Measurements from ENCODE around the gene PPARA. TPM values are rescaled to one million over a fixed set of nuclear protein-coding genes. Genes with fewer than 3 reads are reported as not detected.

PPARA gene
- total RNA-seq, 2 donors from 2014 or later: 15.4 to 18.7 TPM

DNA sequence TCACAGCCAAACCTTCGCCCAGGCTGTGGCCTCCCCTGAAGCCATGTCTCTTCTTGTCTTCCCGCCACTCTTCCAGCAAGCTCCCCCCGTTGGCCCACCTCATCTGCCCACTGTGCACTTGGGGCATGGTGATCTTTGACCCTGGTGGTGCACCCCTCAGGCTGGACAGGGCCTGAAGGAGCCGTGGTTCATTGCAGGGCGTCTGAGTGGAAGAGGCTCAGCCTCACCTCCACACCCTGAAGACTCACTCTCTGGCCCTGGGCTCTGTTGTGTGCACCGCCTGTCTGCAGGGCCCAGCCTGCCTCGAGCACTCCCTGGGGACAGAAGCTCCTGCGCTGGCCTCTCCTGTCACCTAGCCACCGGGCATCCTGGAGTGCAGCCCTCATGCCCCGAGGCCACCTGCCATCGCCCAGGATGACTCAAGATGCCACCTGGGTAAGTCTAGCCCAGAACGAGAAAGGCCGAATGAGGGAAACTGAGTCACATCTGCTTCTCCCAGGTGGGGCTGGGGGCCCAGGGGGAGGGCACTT, 40.8 kb upstream of the PPARA start:
- H3K4me1 Mint-ChIP-seq: no peaks in the 10 kb centered on the region
- ATAC-seq (replicated peaks): no peak
- H3K27me3 Mint-ChIP-seq: no peaks in the 10 kb centered on the region
- H3K9me3 Mint-ChIP-seq: no peaks in the 10 kb centered on the region
- peak overlapping the region; percentile 62 for H3K27ac Mint-ChIP-seq
- no peak overlapping the region for H3K4me3 Mint-ChIP-seq
- no peaks in the 10 kb centered on the region for H3K36me3 Mint-ChIP-seq (ENCODE audit: low read depth)

GRCh38 chr22:46110215-46110614, 40.1 kb upstream of the PPARA start:
- H3K4me3 Mint-ChIP-seq: no peak overlapping the region
- no peaks in the 10 kb centered on the region for H3K27me3 Mint-ChIP-seq
- H3K36me3 Mint-ChIP-seq (ENCODE audit: low read depth): no peaks in the 10 kb centered on the region
- no peaks in the 10 kb centered on the region for H3K4me1 Mint-ChIP-seq
- H3K27ac Mint-ChIP-seq: no peak overlapping the region
- no peaks in the 10 kb centered on the region for H3K9me3 Mint-ChIP-seq
- peak; percentile 42 for ATAC-seq (replicated peaks)

DNA sequence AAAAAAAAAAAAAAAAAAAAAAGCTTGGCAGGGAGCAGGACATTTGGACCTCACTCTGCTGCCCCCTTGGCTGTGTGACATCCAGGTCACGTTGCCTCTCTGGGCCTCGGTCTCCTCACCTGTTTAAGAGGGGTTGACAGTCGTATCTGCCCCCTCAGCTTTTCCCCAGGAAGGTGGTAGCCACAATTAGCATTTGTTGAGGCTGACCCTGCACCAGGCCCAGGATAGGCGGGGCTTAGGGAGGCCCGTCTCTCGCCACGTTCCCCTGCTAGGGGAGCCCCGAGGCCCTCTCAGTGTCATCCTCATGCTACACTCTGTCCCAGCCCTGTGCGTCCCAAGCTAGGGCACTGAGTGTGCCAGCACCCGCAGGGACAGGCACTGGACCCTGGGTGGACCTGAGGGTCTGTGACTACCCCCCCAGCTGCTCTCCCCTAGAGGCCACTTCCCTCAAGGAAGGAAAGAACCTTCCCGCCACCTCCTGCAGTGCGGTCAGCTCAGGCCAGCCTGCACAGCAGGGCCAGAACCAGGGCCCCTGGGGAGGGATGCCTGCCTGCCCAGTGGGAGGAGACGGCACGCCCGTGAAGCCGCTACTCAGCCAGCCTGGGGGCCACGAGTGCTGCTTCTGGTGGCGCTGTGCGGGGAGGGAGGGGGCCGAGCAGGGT, 38.5 kb upstream of the PPARA start:
- Mint-ChIP-seq H3K4me1 (no peaks in the 10 kb centered on the region), H3K27ac (no peak overlapping the region), H3K27me3 (no peaks in the 10 kb centered on the region), H3K4me3 (no peak overlapping the region), H3K9me3 (no peaks in the 10 kb centered on the region), H3K36me3 (ENCODE audit: low read depth) (no peaks in the 10 kb centered on the region)
- ATAC-seq (replicated peaks): no peak

GRCh38 chr22:46112405-46112804, 37.9 kb upstream of the PPARA start:
- no peaks in the 10 kb centered on the region for H3K36me3 Mint-ChIP-seq (ENCODE audit: low read depth)
- no peaks in the 10 kb centered on the region for H3K9me3 Mint-ChIP-seq
- H3K27ac Mint-ChIP-seq: peak overlapping the region; percentile 24
- no peaks in the 10 kb centered on the region for H3K27me3 Mint-ChIP-seq
- no peak for ATAC-seq (replicated peaks)
- H3K4me3 Mint-ChIP-seq: no peak overlapping the region
- no peaks in the 10 kb centered on the region for H3K4me1 Mint-ChIP-seq

- Mint-ChIP-seq H3K9me3 (no peaks in the 10 kb centered on the region), H3K36me3 (ENCODE audit: low read depth) (no peaks in the 10 kb centered on the region), H3K4me1 (no peaks in the 10 kb centered on the region), H3K27me3 (no peaks in the 10 kb centered on the region), H3K27ac (no peak overlapping the region), H3K4me3 (no peak overlapping the region)
- ATAC-seq (replicated peaks): no peak
These were observed 37.0 kb upstream of the PPARA start for GRCh38 chr22:46113110-46113909.

GRCh38 chr22:46113910-46114517, 36.3 kb upstream of the PPARA start:
- Mint-ChIP-seq H3K9me3 (no peaks in the 10 kb centered on the region), H3K4me3 (no peak overlapping the region), H3K27me3 (no peaks in the 10 kb centered on the region), H3K36me3 (ENCODE audit: low read depth) (no peaks in the 10 kb centered on the region), H3K27ac (no peak overlapping the region), H3K4me1 (no peaks in the 10 kb centered on the region)
- ATAC-seq (replicated peaks): no peak

- H3K9me3 Mint-ChIP-seq: no peaks in the 10 kb centered on the region
- H3K4me3 Mint-ChIP-seq: no peak overlapping the region
- no peaks in the 10 kb centered on the region for H3K27me3 Mint-ChIP-seq
- peak overlapping the region; percentile 73 for H3K27ac Mint-ChIP-seq
- no peaks in the 10 kb centered on the region for H3K4me1 Mint-ChIP-seq
- no peak for ATAC-seq (replicated peaks)
- no peaks in the 10 kb centered on the region for H3K36me3 Mint-ChIP-seq (ENCODE audit: low read depth)
These were observed 35.6 kb upstream of the PPARA start for GRCh38 chr22:46114518-46115387.

- Mint-ChIP-seq H3K36me3 (ENCODE audit: low read depth) (no peaks in the 10 kb centered on the region), H3K4me3 (no peak overlapping the region), H3K9me3 (no peaks in the 10 kb centered on the region), H3K27me3 (no peaks in the 10 kb centered on the region), H3K4me1 (no peaks in the 10 kb centered on the region), H3K27ac (peak overlapping the region; percentile 73)
- ATAC-seq (replicated peaks): no peak
These were observed 35.0 kb upstream of the PPARA start for GRCh38 chr22:46115388-46115678.

GRCh38 chr22:46115755-46116490, 34.4 kb upstream of the PPARA start:
- H3K4me1 Mint-ChIP-seq: no peaks in the 10 kb centered on the region
- H3K4me3 Mint-ChIP-seq: no peak overlapping the region
- H3K9me3 Mint-ChIP-seq: no peaks in the 10 kb centered on the region
- H3K27ac Mint-ChIP-seq: peak overlapping the region; percentile 54
- H3K27me3 Mint-ChIP-seq: no peaks in the 10 kb centered on the region
- no peak for ATAC-seq (replicated peaks)
- H3K36me3 Mint-ChIP-seq (ENCODE audit: low read depth): no peaks in the 10 kb centered on the region

- H3K4me1 Mint-ChIP-seq: no peaks in the 10 kb centered on the region
- no peak overlapping the region for H3K4me3 Mint-ChIP-seq
- H3K36me3 Mint-ChIP-seq (ENCODE audit: low read depth): no peaks in the 10 kb centered on the region
- H3K9me3 Mint-ChIP-seq: no peaks in the 10 kb centered on the region
- no peak overlapping the region for H3K27ac Mint-ChIP-seq
- no peaks in the 10 kb centered on the region for H3K27me3 Mint-ChIP-seq
- peak; percentile 94 for ATAC-seq (replicated peaks)
These were observed 33.8 kb upstream of the PPARA start for GRCh38 chr22:46116491-46116958.

GRCh38 chr22:46117206-46118199, 32.8 kb upstream of the PPARA start:
- Mint-ChIP-seq H3K36me3 (ENCODE audit: low read depth) (no peaks in the 10 kb centered on the region), H3K4me3 (no peak overlapping the region), H3K27me3 (no peaks in the 10 kb centered on the region), H3K9me3 (no peaks in the 10 kb centered on the region), H3K27ac (no peak overlapping the region), H3K4me1 (no peaks in the 10 kb centered on the region)
- no peak for ATAC-seq (replicated peaks)

- Mint-ChIP-seq H3K4me3 (no peak overlapping the region), H3K27me3 (no peaks in the 10 kb centered on the region), H3K4me1 (no peaks in the 10 kb centered on the region), H3K9me3 (no peaks in the 10 kb centered on the region), H3K36me3 (ENCODE audit: low read depth) (no peaks in the 10 kb centered on the region), H3K27ac (no peak overlapping the region)
- no peak for ATAC-seq (replicated peaks)
These were observed 31.1 kb upstream of the PPARA start for GRCh38 chr22:46119093-46119728.
